PFSK-1 (cell line): ENCODE data around the gene BANK1.

Experiments
- FOXP2 ChIP-seq: optimal IDR thresholded peaks from 2 replicates; pipeline ENCODE3; 2011; ENCODE audit warnings: borderline replicate concordance, control low read depth, inconsistent platforms; ENCODE audit not compliant: insufficient read depth; ENCODE audit errors: extremely low read length, extremely low read depth
- POLR2AphosphoS5 ChIP-seq: IDR thresholded peaks from 2 replicates; pipeline ENCODE4 v1.6.1; 2012; ENCODE audit warnings: low read depth, mild to moderate bottlenecking, control low read depth, low read length, moderate library complexity
- SIN3A ChIP-seq: IDR thresholded peaks from 2 replicates; pipeline ENCODE4 v1.6.1; 2012; ENCODE audit warnings: mild to moderate bottlenecking, low read length, moderate library complexity, borderline replicate concordance; ENCODE audit not compliant: insufficient read depth
- TAF1 ChIP-seq: IDR thresholded peaks from 2 replicates; pipeline ENCODE4 v1.6.1; 2012; ENCODE audit warnings: low read length, control low read depth, borderline replicate concordance; ENCODE audit not compliant: insufficient read depth
- TF ChIP-seq, protein P1 (sequence below), 2 experiments: IDR thresholded peaks; 2 replicates each; pipeline versions ENCODE4 v1.6.1 to v1.8.0; 2011 to 2012; ENCODE audit warnings: low read depth in 2 of 2, low read length in 2 of 2, control low read depth in 1 of 2, inconsistent platforms in 1 of 2, mild to moderate bottlenecking in 1 of 2, moderate library complexity in 1 of 2; ENCODE audit not compliant: insufficient read depth in 1 of 2

BANK1 gene

DNA sequence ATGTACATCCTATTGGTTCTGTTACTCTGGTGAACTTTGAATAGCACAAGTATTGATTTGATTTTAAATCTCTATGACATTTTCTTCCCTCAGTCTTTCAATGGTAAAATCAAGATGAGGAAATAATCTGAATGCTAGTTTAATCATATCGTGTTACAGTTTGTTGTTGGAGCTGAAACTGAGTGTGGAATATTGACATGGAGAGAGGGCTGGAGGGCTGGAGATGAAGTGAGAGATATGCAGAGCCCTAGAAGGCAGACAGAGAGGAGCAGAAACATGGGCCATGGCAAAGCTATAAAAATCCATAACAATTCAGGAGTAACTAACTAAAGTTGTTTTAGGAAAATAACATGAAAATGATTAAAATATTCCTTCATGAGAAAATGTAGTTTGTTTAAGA lies 141.1 kb downstream of the BANK1 start:
- TF ChIP-seq FOXP2 (no peak), POLR2AphosphoS5 (no peak), SIN3A (no peak), TAF1 (no peak)
- TF ChIP-seq, protein P1, sequence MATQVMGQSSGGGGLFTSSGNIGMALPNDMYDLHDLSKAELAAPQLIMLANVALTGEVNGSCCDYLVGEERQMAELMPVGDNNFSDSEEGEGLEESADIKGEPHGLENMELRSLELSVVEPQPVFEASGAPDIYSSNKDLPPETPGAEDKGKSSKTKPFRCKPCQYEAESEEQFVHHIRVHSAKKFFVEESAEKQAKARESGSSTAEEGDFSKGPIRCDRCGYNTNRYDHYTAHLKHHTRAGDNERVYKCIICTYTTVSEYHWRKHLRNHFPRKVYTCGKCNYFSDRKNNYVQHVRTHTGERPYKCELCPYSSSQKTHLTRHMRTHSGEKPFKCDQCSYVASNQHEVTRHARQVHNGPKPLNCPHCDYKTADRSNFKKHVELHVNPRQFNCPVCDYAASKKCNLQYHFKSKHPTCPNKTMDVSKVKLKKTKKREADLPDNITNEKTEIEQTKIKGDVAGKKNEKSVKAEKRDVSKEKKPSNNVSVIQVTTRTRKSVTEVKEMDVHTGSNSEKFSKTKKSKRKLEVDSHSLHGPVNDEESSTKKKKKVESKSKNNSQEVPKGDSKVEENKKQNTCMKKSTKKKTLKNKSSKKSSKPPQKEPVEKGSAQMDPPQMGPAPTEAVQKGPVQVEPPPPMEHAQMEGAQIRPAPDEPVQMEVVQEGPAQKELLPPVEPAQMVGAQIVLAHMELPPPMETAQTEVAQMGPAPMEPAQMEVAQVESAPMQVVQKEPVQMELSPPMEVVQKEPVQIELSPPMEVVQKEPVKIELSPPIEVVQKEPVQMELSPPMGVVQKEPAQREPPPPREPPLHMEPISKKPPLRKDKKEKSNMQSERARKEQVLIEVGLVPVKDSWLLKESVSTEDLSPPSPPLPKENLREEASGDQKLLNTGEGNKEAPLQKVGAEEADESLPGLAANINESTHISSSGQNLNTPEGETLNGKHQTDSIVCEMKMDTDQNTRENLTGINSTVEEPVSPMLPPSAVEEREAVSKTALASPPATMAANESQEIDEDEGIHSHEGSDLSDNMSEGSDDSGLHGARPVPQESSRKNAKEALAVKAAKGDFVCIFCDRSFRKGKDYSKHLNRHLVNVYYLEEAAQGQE (IDR thresholded peaks at IDR 0.05; ENCODE audit: insufficient read depth in 1 of 2, low read depth in 2 of 2, low read length in 2 of 2) = no peak

DNA sequence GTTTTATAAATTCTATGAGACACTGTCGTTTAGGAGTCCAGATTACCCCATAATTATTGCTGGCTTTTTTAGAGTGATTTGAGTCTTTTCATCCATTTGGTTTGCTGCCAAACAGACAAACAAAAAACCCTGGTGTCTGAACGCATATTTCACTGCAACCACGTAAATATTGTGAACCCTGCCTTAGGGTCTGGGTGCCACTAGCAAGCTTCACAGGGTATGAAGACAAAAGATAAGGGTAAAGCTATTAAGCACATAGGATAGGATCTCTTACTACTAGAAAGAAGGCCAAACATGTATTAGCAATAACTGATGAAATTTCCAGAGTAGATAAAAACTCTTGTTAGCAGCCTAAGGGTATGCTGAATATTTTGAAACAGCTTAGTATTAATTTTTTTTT lies 143.3 kb downstream of the BANK1 start:
- no peak for TF ChIP-seq TAF1
- no peak for TF ChIP-seq POLR2AphosphoS5
- TF ChIP-seq, protein P1 (IDR thresholded peaks at IDR 0.05; ENCODE audit: insufficient read depth in 1 of 2, low read depth in 2 of 2, low read length in 2 of 2) = no peak
- no peak for TF ChIP-seq FOXP2
- TF ChIP-seq SIN3A = no peak

DNA sequence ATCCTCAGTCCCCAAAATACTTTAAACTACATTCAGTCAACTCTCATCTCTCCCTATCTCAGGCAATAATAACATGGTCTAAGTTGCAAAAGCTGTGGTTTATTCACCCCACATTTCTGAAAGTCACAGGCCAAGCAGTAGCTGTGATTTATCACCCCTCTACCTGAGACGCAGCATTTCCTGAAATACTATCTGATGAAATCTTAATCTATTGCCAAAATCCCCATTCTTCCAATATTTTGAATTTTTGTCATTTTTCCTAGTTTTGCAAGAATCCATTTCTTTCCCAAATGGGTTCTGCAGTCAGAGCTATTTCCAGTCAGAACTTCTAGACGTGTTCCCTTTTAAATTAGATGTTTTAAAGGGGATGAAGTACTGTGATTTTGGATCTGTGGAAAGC lies 148.3 kb downstream of the BANK1 start:
- TF ChIP-seq, protein P1 (IDR thresholded peaks at IDR 0.05; ENCODE audit: insufficient read depth in 1 of 2, low read depth in 2 of 2, low read length in 2 of 2) = no peak
- TF ChIP-seq SIN3A (no peak), POLR2AphosphoS5 (no peak)

DNA sequence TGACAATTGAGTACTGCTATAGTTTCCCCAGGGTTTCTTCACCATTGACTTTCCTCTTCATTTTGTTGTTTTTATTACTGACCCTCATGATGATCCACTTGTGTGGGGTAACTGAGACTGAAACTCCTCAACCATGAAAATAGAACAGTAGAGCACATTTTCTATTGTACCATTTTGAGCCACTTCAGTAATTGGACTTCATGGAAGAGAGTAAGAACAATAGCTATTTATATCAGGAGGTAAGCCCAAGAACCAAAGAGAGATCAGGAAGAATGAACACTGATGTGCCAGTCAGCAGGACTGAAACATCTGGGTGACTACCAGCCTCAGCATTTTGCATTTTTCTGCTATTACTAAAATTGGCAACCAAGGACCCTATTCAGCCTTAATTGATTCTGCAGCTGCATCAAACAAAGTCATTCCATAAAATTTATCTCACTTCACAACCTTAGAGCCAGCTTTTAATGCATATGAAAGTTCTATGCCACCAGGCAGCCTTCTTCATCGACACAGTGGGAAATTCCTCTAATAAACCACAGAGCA lies 151.4 kb downstream of the BANK1 start:
- TF ChIP-seq FOXP2 (no peak), SIN3A (no peak), POLR2AphosphoS5 (no peak), TAF1 (no peak)
- TF ChIP-seq, protein P1 (IDR thresholded peaks at IDR 0.05; ENCODE audit: insufficient read depth in 1 of 2, low read depth in 2 of 2, low read length in 2 of 2) = no peak

DNA sequence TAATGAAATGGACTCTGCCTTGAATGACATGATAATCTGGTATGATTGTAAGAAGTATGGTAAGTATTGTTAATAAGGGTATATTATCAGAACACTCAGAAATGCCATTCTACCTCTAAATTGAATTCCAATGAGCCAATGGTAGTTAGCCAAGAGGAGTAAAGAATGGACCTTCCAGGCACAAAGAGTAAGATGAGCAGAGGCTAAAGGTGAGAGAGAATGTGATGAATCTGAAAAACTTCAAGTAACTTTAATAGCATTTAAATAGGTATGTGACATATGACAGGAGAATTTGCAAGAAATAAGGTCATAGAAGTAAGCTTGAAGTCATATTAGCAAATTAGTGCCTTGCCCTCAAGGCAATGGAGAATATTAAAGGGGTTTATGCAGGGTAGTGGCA lies 152.4 kb downstream of the BANK1 start:
- TF ChIP-seq POLR2AphosphoS5 (no peak), TAF1 (no peak), SIN3A (no peak), FOXP2 (no peak)
- TF ChIP-seq, protein P1 (IDR thresholded peaks at IDR 0.05; ENCODE audit: insufficient read depth in 1 of 2, low read depth in 2 of 2, low read length in 2 of 2) = no peak
